GM18868 (cell line): ENCODE data around the gene IKBIP.
"Not testable (repeated sequence)": the region's sequence is repeated elsewhere in the genome, so short reads cannot be mapped to it uniquely, and the experiment has no call there.

Source experiments
- ATAC-seq: cut with Tn5 transposase; IDR thresholded peaks from one replicate; pipeline ENCODE4 v1.9.1; 2021; ENCODE audit warnings: mild to moderate bottlenecking, moderate library complexity; ENCODE audit not compliant: unreplicated experiment

Gene IKBIP, protein sequence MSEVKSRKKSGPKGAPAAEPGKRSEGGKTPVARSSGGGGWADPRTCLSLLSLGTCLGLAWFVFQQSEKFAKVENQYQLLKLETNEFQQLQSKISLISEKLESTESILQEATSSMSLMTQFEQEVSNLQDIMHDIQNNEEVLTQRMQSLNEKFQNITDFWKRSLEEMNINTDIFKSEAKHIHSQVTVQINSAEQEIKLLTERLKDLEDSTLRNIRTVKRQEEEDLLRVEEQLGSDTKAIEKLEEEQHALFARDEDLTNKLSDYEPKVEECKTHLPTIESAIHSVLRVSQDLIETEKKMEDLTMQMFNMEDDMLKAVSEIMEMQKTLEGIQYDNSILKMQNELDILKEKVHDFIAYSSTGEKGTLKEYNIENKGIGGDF

DNA sequence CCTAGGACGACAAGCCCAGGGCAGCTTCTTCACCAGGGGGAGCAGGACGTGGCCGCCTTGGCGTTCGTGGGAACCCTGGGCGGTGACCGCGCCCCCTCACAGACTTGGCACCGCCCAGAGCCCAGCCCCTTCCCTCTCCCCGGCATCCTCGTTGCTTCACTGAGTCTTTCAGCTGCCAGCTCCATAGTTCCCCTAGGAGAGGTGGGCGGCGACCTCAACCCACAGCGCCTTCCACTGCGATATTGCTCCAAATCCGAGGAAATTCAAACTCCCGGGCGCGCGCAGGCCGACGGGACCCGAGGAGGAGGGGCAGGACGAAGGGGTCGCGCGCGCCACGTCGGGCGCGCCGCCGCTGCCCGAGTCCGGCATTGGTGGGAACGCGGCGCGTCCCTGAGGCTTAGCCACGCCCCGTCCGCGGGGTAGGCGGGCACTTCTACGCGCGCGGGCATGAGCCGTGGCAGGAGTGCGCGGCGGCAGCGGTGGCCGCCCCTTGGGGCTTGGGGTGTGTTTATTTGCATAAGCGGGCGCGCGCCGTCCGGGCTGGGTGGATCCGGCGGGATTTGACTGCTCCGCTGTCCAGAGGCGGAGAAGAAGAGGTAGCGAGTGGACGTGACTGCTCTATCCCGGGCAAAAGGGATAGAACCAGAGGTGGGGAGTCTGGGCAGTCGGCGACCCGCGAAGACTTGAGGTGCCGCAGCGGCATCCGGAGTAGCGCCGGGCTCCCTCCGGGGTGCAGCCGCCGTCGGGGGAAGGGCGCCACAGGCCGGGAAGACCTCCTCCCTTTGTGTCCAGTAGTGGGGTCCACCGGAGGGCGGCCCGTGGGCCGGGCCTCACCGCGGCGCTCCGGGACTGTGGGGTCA lies at the start of gene IKBIP, which contains the start of gene APAF1:
TSS of gene IKBIP (minus strand) at position 77 of the 860 bp plus-strand sequence. CDS start 87 bp downstream, outside the sequence.
TSS of gene APAF1 (plus strand) at position 579 of the 860 bp plus-strand sequence. CDS start 3,070 bp downstream, outside the sequence.
- ATAC-seq = peak; percentile 87

DNA sequence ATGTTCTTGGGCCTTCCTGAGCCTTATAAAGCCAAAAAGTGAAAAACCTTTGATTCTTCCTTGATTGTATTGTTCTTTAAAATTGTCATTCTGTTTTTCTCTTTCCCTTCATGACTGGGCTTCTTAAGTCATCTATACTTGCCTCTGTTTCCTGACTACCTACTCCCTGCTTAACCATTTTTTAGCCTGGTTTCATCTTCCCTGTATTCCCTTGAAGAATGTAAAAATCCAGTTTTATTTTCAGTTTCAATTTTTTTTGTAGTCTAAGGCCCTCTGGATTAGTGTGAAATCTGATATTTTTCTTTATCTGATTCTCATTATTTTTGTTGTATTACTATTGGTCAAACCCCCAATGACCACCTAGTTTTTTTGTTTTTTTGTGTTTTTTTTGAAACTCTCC lies 46.8 kb upstream of the IKBIP start:
- no peak for ATAC-seq

DNA sequence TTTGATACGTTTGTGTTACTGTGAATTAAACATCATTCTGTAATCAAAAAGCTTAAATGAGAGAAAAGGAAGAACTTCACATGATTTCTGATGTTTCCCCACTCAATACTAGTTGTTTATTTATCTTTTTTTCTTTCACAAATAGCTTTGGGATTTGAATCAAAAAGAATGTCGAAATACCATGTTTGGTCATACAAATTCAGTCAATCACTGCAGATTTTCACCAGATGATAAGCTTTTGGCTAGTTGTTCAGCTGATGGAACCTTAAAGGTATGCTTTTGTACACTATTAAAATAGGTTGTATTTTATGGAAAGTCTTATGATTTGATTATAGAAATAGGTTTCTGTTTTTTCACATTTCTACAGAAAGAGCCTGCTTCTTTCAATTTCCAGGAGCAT lies 42.0 kb upstream of the IKBIP start:
- no peak for ATAC-seq

DNA sequence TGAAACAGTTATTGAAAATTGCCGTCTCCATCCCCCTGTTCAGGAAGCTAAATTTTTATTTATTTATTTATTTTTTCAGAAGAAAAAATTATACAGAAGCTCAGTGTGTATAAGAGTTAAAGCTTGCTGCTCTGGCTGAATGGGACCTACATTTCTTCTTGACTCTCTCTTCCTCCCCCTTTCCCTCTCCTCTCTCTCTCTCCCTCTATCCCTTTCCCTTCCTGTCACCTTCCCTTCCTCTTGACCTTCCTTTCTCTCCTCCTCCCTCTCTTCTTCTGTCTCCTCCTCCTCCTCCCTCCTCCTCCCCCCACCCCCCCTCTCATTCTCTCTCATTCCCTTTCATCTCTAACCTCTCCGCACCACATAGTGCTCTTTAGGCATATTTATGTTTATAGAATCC lies 39.6 kb upstream of the IKBIP start:
- ATAC-seq = no peak

DNA sequence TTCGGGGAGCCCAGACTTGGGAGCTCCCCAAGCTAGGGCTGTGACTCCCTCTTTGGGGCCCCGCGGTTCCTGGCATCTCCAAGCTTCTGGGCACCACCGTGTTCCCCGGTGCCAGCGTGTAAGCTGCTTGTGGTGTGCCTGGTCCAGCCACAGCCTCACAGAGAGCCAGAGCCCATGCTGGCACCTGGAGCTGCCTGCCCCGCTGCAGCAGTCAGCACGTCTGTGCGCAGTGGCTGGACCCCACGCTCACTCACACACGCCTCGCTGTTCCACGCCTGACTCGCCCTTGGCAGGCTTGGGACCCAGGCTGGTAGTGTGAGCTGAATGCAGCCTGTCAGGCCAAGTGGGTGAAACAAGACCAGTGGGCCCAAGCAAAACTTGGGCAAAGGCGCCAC lies 35.0 kb upstream of the IKBIP start:
- ATAC-seq = no peak

DNA sequence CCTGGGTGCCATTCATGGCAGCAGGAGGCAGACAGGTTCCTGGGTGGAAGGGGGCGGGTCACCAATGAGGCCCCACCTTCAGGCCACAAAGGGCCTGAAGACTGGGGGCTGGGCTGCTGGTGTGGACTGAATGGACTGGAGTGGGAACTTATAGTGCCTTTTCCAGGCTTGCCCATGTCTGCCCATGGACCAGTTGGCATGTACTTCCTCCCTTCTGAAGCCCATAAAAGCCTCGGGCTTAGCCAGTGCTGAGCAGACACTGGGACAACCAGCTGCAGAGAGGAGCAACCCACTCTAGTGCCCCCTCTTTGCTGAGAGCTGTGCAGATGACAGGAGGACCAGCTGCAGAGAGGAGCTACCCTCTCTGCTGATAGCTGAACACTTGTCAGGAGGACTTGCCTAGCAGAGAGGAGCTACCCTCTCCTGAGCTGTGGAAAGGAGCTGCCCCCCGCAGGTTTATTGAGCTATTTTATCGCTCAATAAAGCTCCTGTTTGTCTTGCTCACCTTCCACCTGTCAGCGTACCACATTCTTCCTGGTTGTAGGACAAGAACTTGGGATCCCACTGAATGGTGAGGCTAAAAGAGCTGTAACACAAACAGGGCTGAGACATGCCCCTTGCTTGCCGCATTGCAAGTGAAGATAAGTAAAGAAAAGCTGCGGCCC lies 34.5 kb upstream of the IKBIP start:
- no peak for ATAC-seq

DNA sequence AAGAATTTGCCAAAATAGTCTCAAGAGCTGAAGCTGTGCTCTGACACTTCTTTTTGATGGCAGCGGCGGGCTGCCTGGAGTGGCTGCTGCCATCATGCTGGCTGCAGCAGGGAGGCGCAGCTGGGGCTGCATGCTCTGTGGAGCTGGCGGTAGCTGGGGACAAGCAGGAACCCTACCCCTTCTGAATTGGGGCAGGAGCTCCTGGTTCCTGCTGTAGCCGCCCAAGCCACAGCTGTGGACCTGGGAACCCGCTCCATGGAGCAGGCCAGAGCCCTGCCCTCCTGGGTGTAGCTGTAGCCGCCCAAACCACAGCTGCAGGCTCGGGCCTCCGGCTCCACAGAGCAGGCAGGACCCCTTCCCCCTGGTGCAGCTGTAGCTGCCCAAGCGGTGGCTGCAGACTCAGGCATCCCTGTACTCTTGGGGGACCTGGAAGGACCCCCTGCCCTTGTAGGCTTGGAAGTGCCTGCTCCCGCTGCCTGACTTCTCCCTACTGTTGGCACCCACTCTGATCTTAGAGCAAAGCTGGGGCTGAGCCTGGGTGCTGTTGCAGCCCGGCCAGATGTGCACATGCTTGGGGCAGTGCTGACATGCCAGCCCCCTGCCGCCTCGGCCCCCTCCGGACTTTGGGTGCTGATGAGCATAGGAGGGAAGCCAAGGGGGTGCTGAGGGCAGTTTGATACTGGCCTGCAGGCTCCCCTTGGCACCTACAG lies 33.8 kb upstream of the IKBIP start:
- ATAC-seq = no peak

DNA sequence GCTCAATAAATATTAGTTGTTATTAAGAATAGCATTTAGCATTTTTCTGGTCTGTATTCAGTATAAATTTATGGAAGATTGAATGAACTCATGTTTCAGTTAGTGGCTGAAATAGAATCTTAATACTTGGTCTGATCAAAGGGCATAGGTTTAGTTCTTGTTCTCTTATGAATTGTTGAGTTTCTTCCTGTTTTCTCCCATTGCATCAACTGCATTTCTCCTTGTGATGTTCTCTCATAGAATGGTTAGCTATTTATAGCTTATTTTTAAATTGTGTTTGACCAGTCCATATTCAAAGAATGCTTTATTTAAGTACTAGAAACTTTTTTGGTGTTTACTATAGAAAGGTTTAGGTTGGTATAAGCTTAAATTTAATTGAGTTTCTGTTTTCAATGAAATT lies 30.3 kb upstream of the IKBIP start:
- no peak for ATAC-seq

DNA sequence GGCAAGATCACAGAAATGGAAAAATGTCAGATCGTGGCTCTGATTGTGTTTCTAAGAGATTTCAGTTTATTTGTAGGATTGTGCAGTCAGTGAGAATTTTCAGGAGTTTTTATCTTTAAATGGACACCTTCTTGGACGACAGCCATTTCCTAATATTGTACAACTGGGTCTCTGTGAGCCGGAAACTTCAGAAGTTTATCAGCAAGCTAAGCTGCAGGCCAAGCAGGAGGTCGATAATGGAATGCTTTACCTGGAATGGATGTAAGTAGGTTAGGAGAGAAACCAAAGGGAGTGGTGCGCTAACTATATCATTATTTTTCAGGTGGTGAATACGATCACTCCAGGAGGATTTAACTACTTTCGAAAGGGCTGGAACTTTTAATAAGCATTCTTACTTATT lies 26.9 kb upstream of the IKBIP start:
- ATAC-seq = no peak

DNA sequence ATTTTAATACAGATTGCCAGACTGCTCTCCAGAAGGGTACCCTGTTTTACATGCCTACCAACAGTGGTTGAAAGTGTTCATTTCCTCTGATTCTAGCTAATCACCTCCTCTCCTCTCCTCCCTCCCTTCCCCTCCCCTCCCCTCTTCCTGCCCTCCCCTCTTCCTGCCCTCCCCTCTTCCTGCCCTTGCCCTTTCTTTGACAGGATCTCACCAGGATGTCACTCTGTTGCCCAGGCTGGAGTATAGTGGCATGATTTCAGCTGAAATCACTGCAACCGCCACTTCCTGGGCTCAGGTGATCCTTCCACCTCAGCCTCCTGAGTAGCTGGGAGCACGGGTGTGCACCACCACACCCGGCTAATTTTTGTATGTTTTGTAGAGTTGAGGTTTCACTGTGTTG lies 25.2 kb upstream of the IKBIP start:
- ATAC-seq = no peak

DNA sequence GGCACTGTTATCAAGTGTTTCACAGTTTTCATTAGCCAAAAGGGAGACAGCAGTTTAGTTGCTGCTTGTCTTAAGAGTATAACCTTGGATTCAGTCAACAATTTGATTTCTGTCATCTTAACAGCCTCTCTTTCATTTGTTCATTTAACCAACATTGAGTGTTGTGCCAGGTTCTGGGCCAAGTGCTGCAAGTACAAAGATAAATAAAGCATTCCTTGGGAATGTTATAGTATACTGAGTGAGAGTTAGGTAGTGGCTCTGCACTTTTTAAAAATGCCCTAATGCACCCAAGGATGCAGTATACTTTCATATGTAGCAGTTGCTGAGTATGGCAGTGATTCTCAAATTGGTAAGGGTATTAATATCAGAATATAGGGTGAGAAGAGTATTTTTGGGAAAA lies 15.9 kb upstream of the IKBIP start:
- ATAC-seq = no peak

DNA sequence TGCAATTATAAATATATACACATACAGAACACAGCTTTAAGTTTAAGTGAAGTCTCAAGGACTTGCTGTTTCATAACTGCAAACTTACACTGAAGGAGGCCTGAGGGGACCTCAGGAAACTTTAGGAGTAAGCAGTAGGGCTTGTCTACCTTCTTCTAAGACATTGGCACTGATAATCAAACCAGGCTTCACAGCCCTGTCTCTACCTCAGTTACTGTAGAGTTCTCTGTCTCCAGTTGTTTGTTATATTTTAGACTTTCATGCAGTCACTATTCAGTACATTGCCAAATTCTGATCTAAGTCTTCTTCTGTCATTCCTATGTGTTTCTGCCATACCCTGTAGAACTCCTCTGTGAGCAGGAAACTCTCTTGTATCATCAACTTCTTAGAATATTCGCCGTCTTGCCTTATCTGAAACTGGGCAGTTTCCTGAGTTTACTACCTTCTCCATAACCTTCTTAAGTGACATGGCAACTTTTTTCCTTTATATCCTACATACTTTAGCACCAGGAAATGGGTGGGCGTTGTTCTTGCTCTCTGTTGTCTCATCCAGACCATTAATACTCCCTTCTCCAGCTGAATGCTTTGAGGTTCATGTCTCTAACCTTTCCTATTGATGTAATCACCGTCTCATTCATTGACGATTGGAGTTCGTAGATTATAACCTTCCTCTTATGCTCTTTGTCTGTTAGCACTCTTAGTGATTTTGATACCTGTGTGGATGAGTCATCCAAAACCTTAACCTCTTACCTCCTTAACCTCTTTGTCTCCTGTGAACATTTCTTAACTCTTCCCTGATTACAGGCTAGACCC lies 11.9 kb upstream of the IKBIP start:
- peak; percentile 72 for ATAC-seq

DNA sequence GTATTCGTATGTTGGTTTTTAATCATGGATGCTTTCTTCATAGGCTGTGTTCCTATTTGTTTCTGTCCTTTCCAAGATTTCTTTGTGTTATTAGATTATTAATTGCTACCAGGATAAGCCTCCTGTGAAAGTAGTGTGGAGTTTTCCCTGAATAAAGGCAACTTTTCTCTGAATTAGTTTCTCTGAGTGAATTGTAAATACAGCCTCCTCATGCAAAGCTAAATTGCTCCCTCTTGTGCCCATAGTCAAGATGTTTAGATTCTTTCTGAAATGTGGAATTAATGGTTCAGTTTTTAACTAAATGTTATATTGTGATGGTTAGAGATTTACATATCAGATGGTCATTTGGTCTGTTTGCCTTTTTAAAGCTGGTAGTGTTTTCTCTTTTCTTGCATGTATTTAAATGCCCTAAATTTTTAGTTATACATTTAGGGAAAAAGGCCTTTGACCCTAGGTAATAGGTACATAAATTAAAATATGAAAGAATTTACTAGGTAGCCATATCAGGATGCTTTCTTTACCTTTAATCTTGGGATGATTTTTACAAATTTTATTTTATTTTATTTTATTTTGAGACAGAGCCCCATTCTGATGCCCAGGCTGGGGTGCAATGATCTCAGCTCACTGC lies 9.4 kb upstream of the IKBIP start:
- peak; percentile 62 for ATAC-seq

DNA sequence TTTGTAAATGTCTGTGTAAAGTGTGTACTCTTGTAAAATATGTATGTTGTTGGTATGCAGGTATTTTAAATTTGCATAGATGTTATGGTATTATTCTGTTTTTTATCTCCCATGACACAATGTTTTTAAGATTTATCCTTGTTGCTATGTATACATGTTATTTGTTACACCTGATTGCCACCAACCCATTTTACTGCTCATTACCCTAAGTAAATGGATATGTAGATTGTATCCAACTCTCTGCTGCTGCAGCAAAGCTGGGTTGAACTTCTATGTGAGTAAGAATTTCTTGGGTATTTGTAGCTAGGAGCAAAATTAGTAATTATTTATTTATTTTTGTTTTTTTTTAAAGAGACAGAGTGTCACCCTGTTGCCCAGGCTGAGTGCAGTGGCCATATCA lies 6.7 kb upstream of the IKBIP start:
- no peak for ATAC-seq

DNA sequence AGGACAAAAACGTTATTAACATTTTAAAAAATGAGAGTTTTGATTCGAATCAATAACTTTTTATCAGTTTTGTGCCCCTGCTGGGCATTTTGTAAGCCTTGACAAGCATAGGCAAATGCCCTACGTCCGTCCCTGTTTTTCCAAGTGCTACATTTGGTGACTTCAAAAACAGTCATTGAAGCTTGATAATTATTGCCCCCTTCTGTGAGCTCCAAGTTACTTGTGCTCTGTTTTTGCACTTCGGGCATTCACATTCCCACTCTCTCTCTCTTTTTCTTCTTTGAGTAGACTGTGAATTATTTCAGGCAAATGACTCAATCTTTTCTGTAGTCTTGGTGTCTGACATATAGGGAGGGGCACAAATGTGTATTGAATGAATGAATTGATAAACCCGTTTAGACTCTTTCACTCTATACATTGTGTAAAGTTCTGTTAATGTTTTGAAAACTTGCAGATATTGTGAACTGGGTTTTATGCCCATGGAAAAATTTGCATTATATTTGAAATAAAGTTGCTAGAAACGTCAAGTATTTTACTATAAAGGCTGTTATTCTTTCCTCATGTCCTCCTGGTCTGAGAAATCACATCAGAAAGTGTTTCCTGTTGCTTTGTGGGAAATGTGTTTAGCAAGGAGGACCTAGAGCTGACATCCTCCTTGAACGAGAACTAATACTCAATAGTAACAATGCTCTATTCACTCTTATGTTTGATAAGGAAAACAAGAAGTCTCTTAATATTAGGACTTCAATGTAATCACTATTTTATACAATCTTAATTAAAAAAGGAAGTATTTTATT lies 1.9 kb upstream of the IKBIP start:
- ATAC-seq = no peak

DNA sequence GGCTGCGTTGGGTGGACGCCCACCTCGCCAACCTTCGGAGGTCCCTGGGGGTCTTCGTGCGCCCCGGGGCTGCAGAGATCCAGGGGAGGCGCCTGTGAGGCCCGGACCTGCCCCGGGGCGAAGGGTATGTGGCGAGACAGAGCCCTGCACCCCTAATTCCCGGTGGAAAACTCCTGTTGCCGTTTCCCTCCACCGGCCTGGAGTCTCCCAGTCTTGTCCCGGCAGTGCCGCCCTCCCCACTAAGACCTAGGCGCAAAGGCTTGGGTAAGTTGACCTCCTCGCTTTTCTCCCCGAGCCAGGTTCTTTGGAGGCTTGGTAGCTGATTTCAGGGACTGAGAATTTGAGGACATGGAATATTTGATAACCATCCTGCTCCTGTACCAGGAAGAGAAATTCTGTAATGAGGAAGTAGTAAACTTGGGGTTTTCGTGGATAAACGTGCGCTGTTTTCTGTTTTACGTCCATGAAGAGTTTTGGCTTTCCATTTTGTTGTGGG lies 1.0 kb upstream of the IKBIP start:
- ATAC-seq = peak; percentile 0

DNA sequence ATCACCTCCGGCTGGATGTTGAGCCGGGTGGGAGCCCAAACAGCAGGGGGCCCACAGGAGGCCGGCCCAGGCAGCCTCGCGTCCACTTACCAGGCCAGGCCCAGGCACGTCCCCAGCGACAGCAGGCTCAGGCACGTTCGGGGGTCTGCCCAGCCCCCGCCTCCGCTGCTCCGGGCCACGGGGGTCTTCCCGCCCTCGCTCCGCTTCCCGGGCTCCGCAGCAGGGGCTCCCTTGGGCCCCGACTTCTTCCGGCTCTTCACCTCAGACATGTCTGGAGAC lies 216 bp downstream of the IKBIP start:
- ATAC-seq = peak; percentile 13

DNA sequence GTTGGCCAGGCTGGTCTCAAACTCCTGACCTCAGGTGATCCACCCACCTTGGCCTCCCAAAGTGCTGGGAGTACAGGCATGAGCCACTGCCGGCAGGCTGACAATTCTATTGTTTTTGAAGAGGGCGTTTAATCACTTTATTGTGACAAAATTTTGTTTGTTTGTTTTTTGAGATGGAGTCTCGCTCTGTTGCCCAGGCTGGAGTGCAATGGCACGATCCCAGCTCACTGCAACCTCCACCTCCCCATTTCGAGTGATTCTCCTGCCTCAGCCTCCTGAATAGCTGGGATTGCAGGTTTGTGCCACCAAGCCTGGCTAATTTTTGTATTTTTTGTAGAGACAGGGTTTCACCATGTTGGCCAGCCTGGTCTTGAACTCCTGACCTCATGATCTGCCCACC lies 1.8 kb downstream of the IKBIP start:
- ATAC-seq = not testable (repeated sequence)

DNA sequence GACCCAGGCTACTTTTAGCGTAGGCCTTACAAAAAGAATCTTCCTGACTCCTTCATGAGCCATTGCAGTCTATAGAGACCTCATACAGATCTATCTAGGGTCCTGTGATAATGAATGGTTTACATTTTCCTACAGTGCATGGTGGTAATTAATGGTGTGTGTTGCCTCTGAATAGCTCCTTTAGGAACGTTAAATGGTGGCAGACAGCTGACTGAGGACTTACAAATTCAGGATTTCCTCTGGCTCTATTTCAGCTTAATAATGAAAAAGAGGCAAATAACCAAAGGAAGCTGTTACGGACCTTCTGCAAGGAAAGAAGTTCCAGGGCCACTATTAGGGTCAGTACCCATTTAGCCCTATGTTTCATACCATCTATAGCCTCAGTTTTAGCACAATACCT lies 5.1 kb downstream of the IKBIP start:
- no peak for ATAC-seq
